ENCODE data around the gene NOBOX.

Gene NOBOX

GRCh38 chr7:144407266-144407931, 3.9 kb upstream of the NOBOX start:
- TF ChIP-seq CTCF (IDR thresholded peaks at IDR 0.05; ENCODE audit: insufficient read depth, missing control alignments), result no peak
- FAIRE-seq, result no peak
- no peak for DNase-seq (ENCODE audit: insufficient read length, low spot score)

GRCh38 chr7:144404946-144405345, 1.5 kb upstream of the NOBOX start:
- DNase-seq (ENCODE audit: insufficient read length, low spot score), result no peak
- FAIRE-seq, result no peak
- no peak for TF ChIP-seq CTCF (IDR thresholded peaks at IDR 0.05; ENCODE audit: insufficient read depth, missing control alignments)

GRCh38 chr7:144403102-144403501, 391 bp downstream of the NOBOX start:
- TF ChIP-seq CTCF (IDR thresholded peaks at IDR 0.05; ENCODE audit: insufficient read depth, missing control alignments), result no peak
- no peak for FAIRE-seq

GRCh38 chr7:144401490-144401889, 2.0 kb downstream of the NOBOX start:
- no peak for TF ChIP-seq CTCF (IDR thresholded peaks at IDR 0.05; ENCODE audit: insufficient read depth, missing control alignments)
- DNase-seq (ENCODE audit: insufficient read length, low spot score) (no peak), FAIRE-seq (no peak)

More at GRCh38 chr7:144403102-144403501, 391 bp downstream of the NOBOX start:
- DNase-seq (ENCODE audit: insufficient read length, low spot score), result no peak

- FAIRE-seq (no peak), DNase-seq (ENCODE audit: insufficient read length, low spot score) (no peak)
Observed at GRCh38 chr7:144399946-144400345, 3.5 kb downstream of the NOBOX start.

GRCh38 chr7:144398911-144399310, 4.6 kb downstream of the NOBOX start:
- DNase-seq (ENCODE audit: insufficient read length, low spot score) (no peak), FAIRE-seq (no peak)
- TF ChIP-seq CTCF (IDR thresholded peaks at IDR 0.05; ENCODE audit: insufficient read depth, missing control alignments), result no peak

More at GRCh38 chr7:144399946-144400345, 3.5 kb downstream of the NOBOX start:
- TF ChIP-seq CTCF (IDR thresholded peaks at IDR 0.05; ENCODE audit: insufficient read depth, missing control alignments), result no peak

- FAIRE-seq (no peak), DNase-seq (ENCODE audit: insufficient read length, low spot score) (no peak)
- TF ChIP-seq CTCF (IDR thresholded peaks at IDR 0.05; ENCODE audit: insufficient read depth, missing control alignments), result no peak
Observed at GRCh38 chr7:144398291-144398690, 5.2 kb downstream of the NOBOX start.
